Posterior cingulate gyrus (tissue), 11 donors: ENCODE measurements around the gene VIPAS39.
"Not testable (repeated sequence)": the region's sequence is repeated elsewhere in the genome, so short reads cannot be mapped to it uniquely, and the experiment has no call there.

Experiments used
- DNase-seq, 10 donors: peaks; one replicate each; pipeline versions ENCODE4 v3.0.0 to v3.0.0-alpha.2; 2020 to 2021; ENCODE audit warnings: mixed read lengths in 3 of 10
- intact Hi-C: fragments of 100-400 bp; cut with DNase I; formaldehyde crosslinking; loops from one replicate; pipeline ENCODE4 v1.15.1; 2023

VIPAS39 gene

GRCh38 chr14:77415403-77416030 lies 41.9 kb downstream of the VIPAS39 start:
- intact Hi-C loops, DNase-seq: not testable (repeated sequence)

- intact Hi-C loops: no loop called here
- no peak for DNase-seq
These were observed 48.3 kb downstream of the VIPAS39 start for GRCh38 chr14:77409131-77409533.

- intact Hi-C loops: no loop called here
- no peak for DNase-seq
These were observed 50.2 kb downstream of the VIPAS39 start for GRCh38 chr14:77407158-77407557.

GRCh38 chr14:77406718-77407117 lies 50.7 kb downstream of the VIPAS39 start:
- intact Hi-C loops: no loop called here
- no peak for DNase-seq

- DNase-seq: no peak
- intact Hi-C loops: no loop called here
These were observed 51.3 kb downstream of the VIPAS39 start for GRCh38 chr14:77406086-77406485.

- intact Hi-C loops: no loop called here
- DNase-seq: no peak
These were observed 53.6 kb downstream of the VIPAS39 start for GRCh38 chr14:77403768-77404167.

GRCh38 chr14:77400216-77400615 lies 57.2 kb downstream of the VIPAS39 start:
- no peak for DNase-seq
- intact Hi-C loops: no loop called here

GRCh38 chr14:77390188-77390587 lies 67.2 kb downstream of the VIPAS39 start:
- no peak for DNase-seq
- intact Hi-C loops: no loop called here

- intact Hi-C loops: loop anchor here (5.0 to 10.0 kb wide), 2 partner anchors 56 to 76 kb away; partner anchors contain the start of genes AHSA1, GSTZ1, POMT2 and VIPAS39
- no peak for DNase-seq
These were observed 78.7 kb downstream of the VIPAS39 start for GRCh38 chr14:77378701-77379100.

- intact Hi-C loops: loop anchor here (5.0 to 10.0 kb wide), 2 partner anchors 55 to 77 kb away; partner anchors contain the start of genes AHSA1, GSTZ1, POMT2 and VIPAS39
- no peak for DNase-seq
These were observed 79.9 kb downstream of the VIPAS39 start for GRCh38 chr14:77377502-77377844.

GRCh38 chr14:77376771-77377501 lies 80.5 kb downstream of the VIPAS39 start, which contains the start of the genes SAMD15 and TMED8:
SAMD15 (plus strand) TSS chr14:77377379; CDS start chr14:77377419, 40 bp downstream.
TMED8 (minus strand) TSS chr14:77377094; CDS start chr14:77377053, 41 bp downstream.
- peak; percentile 73 to 97 (median 82) for DNase-seq
- intact Hi-C loops: loop anchor here (5.0 to 10.0 kb wide), 2 partner anchors 55 to 78 kb away; partner anchors contain the start of genes AHSA1, GSTZ1, POMT2 and VIPAS39
